Measurements from ENCODE around the gene VASH2.

DNA sequence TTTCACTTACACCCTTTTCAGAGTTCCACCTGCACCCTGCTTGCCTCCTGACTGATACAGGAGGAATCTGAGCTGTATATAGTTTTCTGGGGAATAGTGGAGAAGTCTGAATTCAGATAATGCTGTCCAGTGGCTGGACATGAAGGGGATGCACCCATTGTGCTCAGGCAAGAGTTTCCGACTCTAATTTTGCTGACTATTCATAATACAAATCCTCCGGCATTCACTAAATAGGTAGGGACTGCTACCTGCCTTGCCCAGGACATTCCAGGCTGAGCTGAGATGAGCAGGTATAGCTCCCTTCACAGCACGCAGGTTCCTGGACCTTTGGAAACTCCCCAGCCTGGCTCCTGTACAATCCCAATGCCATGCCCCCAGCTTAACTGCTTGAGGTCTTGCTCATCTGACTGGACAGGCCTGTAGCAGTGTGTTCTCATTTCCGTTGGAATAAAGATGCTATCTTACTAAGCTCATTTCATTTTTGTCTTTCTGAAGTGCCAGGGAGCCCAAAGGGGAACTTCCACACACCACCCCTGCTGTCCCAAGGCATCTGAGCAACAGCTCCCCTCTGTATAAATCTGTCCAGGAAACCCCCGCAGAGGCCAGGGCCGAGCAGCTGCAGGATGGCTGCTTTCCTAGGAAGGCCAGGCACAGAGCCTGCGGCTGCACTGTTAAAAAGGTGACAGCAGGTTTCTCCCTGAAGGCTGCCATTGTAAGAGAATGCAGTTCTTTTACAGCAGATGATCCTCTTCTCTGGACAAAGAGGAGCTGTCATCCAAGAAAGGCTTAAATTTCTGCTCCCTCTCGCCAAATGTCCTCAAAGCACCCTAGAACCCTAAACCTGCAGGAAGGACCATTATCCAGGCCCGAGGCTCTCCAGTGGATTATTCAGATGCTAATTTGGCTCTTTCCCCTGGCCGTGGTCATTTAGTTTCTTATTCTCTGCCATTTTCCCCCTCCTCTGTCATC, 21.7 kb upstream of the VASH2 start:
- TF ChIP-seq SIN3A (conservative IDR thresholded peaks at IDR 0.05 in 1 of 2, IDR thresholded peaks at IDR 0.05 in 1 of 2; ENCODE audit: low read depth in 1 of 2, low read length in 2 of 2) (peak; percentile 26 to 60; a peak in 1 of 4 replicates), CEBPB (IDR thresholded peaks at IDR 0.05; ENCODE audit: low read depth, low read length) (no peak), EZH2 (IDR thresholded peaks at IDR 0.05; ENCODE audit: low read depth, low read length, severe bottlenecking) (no peak), YY1 (IDR thresholded peaks at IDR 0.05; ENCODE audit: low read depth, low read length) (peak; percentile 56; the same call in 1 of the 2 replicates), MAFK (IDR thresholded peaks at IDR 0.05; ENCODE audit: low read depth, low read length) (peak; percentile 29; the same call in 1 of the 2 replicates), ASH2L (IDR thresholded peaks at IDR 0.05; ENCODE audit: low read length) (peak; percentile 31), JUND (IDR thresholded peaks at IDR 0.05; ENCODE audit: low read length) (no peak), GABPA (IDR thresholded peaks at IDR 0.05; ENCODE audit: borderline replicate concordance, insufficient read depth, low read length) (no peak)
- TF ChIP-seq, protein P1, sequence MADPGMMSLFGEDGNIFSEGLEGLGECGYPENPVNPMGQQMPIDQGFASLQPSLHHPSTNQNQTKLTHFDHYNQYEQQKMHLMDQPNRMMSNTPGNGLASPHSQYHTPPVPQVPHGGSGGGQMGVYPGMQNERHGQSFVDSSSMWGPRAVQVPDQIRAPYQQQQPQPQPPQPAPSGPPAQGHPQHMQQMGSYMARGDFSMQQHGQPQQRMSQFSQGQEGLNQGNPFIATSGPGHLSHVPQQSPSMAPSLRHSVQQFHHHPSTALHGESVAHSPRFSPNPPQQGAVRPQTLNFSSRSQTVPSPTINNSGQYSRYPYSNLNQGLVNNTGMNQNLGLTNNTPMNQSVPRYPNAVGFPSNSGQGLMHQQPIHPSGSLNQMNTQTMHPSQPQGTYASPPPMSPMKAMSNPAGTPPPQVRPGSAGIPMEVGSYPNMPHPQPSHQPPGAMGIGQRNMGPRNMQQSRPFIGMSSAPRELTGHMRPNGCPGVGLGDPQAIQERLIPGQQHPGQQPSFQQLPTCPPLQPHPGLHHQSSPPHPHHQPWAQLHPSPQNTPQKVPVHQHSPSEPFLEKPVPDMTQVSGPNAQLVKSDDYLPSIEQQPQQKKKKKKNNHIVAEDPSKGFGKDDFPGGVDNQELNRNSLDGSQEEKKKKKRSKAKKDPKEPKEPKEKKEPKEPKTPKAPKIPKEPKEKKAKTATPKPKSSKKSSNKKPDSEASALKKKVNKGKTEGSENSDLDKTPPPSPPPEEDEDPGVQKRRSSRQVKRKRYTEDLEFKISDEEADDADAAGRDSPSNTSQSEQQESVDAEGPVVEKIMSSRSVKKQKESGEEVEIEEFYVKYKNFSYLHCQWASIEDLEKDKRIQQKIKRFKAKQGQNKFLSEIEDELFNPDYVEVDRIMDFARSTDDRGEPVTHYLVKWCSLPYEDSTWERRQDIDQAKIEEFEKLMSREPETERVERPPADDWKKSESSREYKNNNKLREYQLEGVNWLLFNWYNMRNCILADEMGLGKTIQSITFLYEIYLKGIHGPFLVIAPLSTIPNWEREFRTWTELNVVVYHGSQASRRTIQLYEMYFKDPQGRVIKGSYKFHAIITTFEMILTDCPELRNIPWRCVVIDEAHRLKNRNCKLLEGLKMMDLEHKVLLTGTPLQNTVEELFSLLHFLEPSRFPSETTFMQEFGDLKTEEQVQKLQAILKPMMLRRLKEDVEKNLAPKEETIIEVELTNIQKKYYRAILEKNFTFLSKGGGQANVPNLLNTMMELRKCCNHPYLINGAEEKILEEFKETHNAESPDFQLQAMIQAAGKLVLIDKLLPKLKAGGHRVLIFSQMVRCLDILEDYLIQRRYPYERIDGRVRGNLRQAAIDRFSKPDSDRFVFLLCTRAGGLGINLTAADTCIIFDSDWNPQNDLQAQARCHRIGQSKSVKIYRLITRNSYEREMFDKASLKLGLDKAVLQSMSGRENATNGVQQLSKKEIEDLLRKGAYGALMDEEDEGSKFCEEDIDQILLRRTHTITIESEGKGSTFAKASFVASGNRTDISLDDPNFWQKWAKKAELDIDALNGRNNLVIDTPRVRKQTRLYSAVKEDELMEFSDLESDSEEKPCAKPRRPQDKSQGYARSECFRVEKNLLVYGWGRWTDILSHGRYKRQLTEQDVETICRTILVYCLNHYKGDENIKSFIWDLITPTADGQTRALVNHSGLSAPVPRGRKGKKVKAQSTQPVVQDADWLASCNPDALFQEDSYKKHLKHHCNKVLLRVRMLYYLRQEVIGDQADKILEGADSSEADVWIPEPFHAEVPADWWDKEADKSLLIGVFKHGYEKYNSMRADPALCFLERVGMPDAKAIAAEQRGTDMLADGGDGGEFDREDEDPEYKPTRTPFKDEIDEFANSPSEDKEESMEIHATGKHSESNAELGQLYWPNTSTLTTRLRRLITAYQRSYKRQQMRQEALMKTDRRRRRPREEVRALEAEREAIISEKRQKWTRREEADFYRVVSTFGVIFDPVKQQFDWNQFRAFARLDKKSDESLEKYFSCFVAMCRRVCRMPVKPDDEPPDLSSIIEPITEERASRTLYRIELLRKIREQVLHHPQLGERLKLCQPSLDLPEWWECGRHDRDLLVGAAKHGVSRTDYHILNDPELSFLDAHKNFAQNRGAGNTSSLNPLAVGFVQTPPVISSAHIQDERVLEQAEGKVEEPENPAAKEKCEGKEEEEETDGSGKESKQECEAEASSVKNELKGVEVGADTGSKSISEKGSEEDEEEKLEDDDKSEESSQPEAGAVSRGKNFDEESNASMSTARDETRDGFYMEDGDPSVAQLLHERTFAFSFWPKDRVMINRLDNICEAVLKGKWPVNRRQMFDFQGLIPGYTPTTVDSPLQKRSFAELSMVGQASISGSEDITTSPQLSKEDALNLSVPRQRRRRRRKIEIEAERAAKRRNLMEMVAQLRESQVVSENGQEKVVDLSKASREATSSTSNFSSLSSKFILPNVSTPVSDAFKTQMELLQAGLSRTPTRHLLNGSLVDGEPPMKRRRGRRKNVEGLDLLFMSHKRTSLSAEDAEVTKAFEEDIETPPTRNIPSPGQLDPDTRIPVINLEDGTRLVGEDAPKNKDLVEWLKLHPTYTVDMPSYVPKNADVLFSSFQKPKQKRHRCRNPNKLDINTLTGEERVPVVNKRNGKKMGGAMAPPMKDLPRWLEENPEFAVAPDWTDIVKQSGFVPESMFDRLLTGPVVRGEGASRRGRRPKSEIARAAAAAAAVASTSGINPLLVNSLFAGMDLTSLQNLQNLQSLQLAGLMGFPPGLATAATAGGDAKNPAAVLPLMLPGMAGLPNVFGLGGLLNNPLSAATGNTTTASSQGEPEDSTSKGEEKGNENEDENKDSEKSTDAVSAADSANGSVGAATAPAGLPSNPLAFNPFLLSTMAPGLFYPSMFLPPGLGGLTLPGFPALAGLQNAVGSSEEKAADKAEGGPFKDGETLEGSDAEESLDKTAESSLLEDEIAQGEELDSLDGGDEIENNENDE (IDR thresholded peaks at IDR 0.05; ENCODE audit: insufficient replicate concordance, low read length), result peak; percentile 40
- TF ChIP-seq, protein P2, sequence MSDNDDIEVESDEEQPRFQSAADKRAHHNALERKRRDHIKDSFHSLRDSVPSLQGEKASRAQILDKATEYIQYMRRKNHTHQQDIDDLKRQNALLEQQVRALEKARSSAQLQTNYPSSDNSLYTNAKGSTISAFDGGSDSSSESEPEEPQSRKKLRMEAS (IDR thresholded peaks at IDR 0.05), result no peak
